ENCODE results near the gene TSLP. TPM values are rescaled to one million over a fixed set of nuclear protein-coding genes. Genes with fewer than 3 reads are reported as not detected.

TSLP gene
- total and polyA plus RNA-seq, 2 donors (not counting 1 experiment from before 2014, with no cell fraction given): not detected

- Histone ChIP-seq H3K27ac (ENCODE audit: low read length in 2 of 2) (no peak overlapping the region), H3K4me3 (ENCODE audit: control extremely low read depth in 1 of 5, extremely low read depth in 1 of 5, insufficient read depth in 1 of 5, low read depth in 2 of 5, low read length in 4 of 5) (no peak overlapping the region), H3K27me3 (replicated peaks in 1 of 4; ENCODE audit: control extremely low read depth in 1 of 4, control insufficient read depth in 3 of 4, insufficient read depth in 4 of 4, low read length in 3 of 4) (no peaks in the 10 kb centered on the region), H3K79me2 (ENCODE audit: control insufficient read depth, insufficient read depth, low read length) (no peaks in the 10 kb centered on the region), H3K9me3 (ENCODE audit: control extremely low read depth in 1 of 3, control insufficient read depth in 2 of 3, insufficient read depth in 1 of 3, low read length in 2 of 3) (no peaks in the 10 kb centered on the region), H3K36me3 (replicated peaks in 1 of 2; ENCODE audit: control extremely low read depth in 1 of 2, control insufficient read depth in 1 of 2, extremely low read depth in 1 of 2, insufficient read depth in 2 of 2, low read length in 1 of 2) (no peaks in the 10 kb centered on the region), H4K20me1 (ENCODE audit: control insufficient read depth, insufficient read depth, low read length, poor library complexity, severe bottlenecking) (no peaks in the 10 kb centered on the region), H3K4me1 (ENCODE audit: control insufficient read depth in 2 of 2, insufficient read depth in 2 of 2, low read length in 2 of 2) (no peaks in the 10 kb centered on the region), H3K9ac (ENCODE audit: low read length) (no peak overlapping the region), H2AFZ (ENCODE audit: insufficient read depth, low read depth, low read length, poor library complexity, severe bottlenecking) (no peak overlapping the region), H3K4me2 (replicated peaks; ENCODE audit: low read depth, low read length, poor library complexity, severe bottlenecking) (no peak overlapping the region)
- Mint-ChIP-seq H3K27me3 (no peaks in the 10 kb centered on the region), H3K4me3 (no peak overlapping the region), H3K9me3 (ENCODE audit: insufficient read depth) (no peaks in the 10 kb centered on the region), H3K27ac (no peak overlapping the region), H3K4me1 (no peaks in the 10 kb centered on the region)
- TF ChIP-seq EZH2 (IDR thresholded peaks at IDR 0.05; ENCODE audit: borderline replicate concordance, insufficient read depth, low read depth, low read length, poor library complexity, severe bottlenecking) (no peak), CTCF (IDR thresholded peaks at IDR 0.05) (no peak)
- intact Hi-C loops (cut with micrococcal nuclease): no loop called here
- no peak for DNase-seq
- POLR2A ChIA-PET: no interaction called here
- ATAC-seq (ENCODE audit: low read depth): no peak
- no CpG with 5 or more reads among the region's 2 CpGs for WGBS (ENCODE audit: insufficient coverage)
- CTCF ChIA-PET: no interaction called here
Observed at GRCh38 chr5:111028865-111029264, 42.6 kb upstream of the TSLP start.

GRCh38 chr5:111043712-111044506 is 27.6 kb upstream of the TSLP start:
- DNase-seq: no peak
- CTCF ChIA-PET: interaction anchor here (0.5 to 0.6 kb wide), 2 partner anchors 16 to 1187 kb away, joined by 3 read pairs; no protein-coding TSS in a partner anchor
- H3K27me3 ChIP-seq (replicated peaks in 1 of 4; ENCODE audit: control extremely low read depth in 1 of 4, control insufficient read depth in 3 of 4, insufficient read depth in 4 of 4, low read length in 3 of 4): no peaks in the 10 kb centered on the region
- ATAC-seq (ENCODE audit: low read depth): no peak
- H3K9ac ChIP-seq (ENCODE audit: low read length): no peak overlapping the region
- no peaks in the 10 kb centered on the region for H3K4me1 Mint-ChIP-seq
- TF ChIP-seq CTCF (IDR thresholded peaks at IDR 0.05) (no peak), EZH2 (IDR thresholded peaks at IDR 0.05; ENCODE audit: borderline replicate concordance, insufficient read depth, low read depth, low read length, poor library complexity, severe bottlenecking) (no peak)
- WGBS (ENCODE audit: insufficient coverage): 29% methylated on average over 1 of the region's 5 CpGs
- no peak overlapping the region for H3K27ac Mint-ChIP-seq
- H4K20me1 ChIP-seq (ENCODE audit: control insufficient read depth, insufficient read depth, low read length, poor library complexity, severe bottlenecking): no peaks in the 10 kb centered on the region
- peaks cover 0 to 4% (median 0%) of the 10 kb centered on the region in 3 donors for H3K9me3 ChIP-seq (ENCODE audit: control extremely low read depth in 1 of 3, control insufficient read depth in 2 of 3, insufficient read depth in 1 of 3, low read length in 2 of 3)
- H3K4me3 Mint-ChIP-seq: no peak overlapping the region
- no peaks in the 10 kb centered on the region for H3K4me1 ChIP-seq (ENCODE audit: control insufficient read depth in 2 of 2, insufficient read depth in 2 of 2, low read length in 2 of 2)
- H3K36me3 ChIP-seq (replicated peaks in 1 of 2; ENCODE audit: control extremely low read depth in 1 of 2, control insufficient read depth in 1 of 2, extremely low read depth in 1 of 2, insufficient read depth in 2 of 2, low read length in 1 of 2): no peaks in the 10 kb centered on the region
- H3K4me2 ChIP-seq (replicated peaks; ENCODE audit: low read depth, low read length, poor library complexity, severe bottlenecking): no peak overlapping the region
- H3K9me3 Mint-ChIP-seq (ENCODE audit: insufficient read depth): peaks cover 2% of the 10 kb centered on the region
- no peak overlapping the region for H2AFZ ChIP-seq (ENCODE audit: insufficient read depth, low read depth, low read length, poor library complexity, severe bottlenecking)
- intact Hi-C loops (cut with micrococcal nuclease): no loop called here
- no peak overlapping the region for H3K4me3 ChIP-seq (ENCODE audit: control extremely low read depth in 1 of 5, extremely low read depth in 1 of 5, insufficient read depth in 1 of 5, low read depth in 2 of 5, low read length in 4 of 5)
- no peak overlapping the region for H3K27ac ChIP-seq (ENCODE audit: low read length in 2 of 2)
- POLR2A ChIA-PET: no interaction called here
- H3K79me2 ChIP-seq (ENCODE audit: control insufficient read depth, insufficient read depth, low read length): no peaks in the 10 kb centered on the region
- no peaks in the 10 kb centered on the region for H3K27me3 Mint-ChIP-seq

Data from B cell (primary cell).